HepG2 (cell line): ENCODE measurements around the gene HLA-DMB. TPM values are rescaled to one million over a fixed set of nuclear protein-coding genes. Genes with fewer than 3 reads are reported as not detected.
A peak's percentile ranks its signal among the peaks of the same experiment; 100 is the strongest.

Source experiments
- ATF2 ChIP-seq: sonication (generic); formaldehyde crosslinking; IDR thresholded peaks from 2 replicates; pipeline ENCODE4 v1.4.0; 2020; ENCODE audit warnings: missing genetic modification reagents
- BRD4 ChIP-seq: sonication (generic); formaldehyde crosslinking; IDR thresholded peaks from 2 replicates; pipeline ENCODE4 v1.4.0; 2020; ENCODE audit warnings: missing genetic modification reagents
- CREB1 ChIP-seq, 2 experiments: fragments of 450-650 bp in 1 of 2; IDR thresholded peaks; 2 replicates each; pipeline ENCODE4 v1.6.1; 2016 to 2017; ENCODE audit warnings: control low read depth in 1 of 2, mild to moderate bottlenecking in 1 of 2, missing compliant biosample characterization in 1 of 2, missing genetic modification characterization in 1 of 2
- FOXJ3 ChIP-seq: sonication (generic); formaldehyde crosslinking; IDR thresholded peaks from 2 replicates; pipeline ENCODE4 v1.4.0; 2020; ENCODE audit warnings: missing genetic modification reagents, mild to moderate bottlenecking, borderline replicate concordance
- HNF1A ChIP-seq, 2 experiments: sonication (generic) in 1 of 2; formaldehyde crosslinking in 1 of 2; IDR thresholded peaks; 2 replicates each; pipeline versions ENCODE4 v1.4.0 to v1.6.1; 2016 to 2020; ENCODE audit warnings: borderline replicate concordance in 1 of 2, low read depth in 1 of 2, mild to moderate bottlenecking in 1 of 2, missing genetic modification reagents in 1 of 2
- NFATC3 ChIP-seq: sonication (generic); formaldehyde crosslinking; IDR thresholded peaks from 2 replicates; pipeline ENCODE4 v1.5.1; 2020; ENCODE audit warnings: mild to moderate bottlenecking, missing genetic modification reagents
- PLSCR1 ChIP-seq: sonication (generic); formaldehyde crosslinking; IDR thresholded peaks from 2 replicates; pipeline ENCODE4 v1.5.0; 2020; ENCODE audit warnings: missing genetic modification reagents, mild to moderate bottlenecking, borderline replicate concordance
- PRMT3 ChIP-seq: sonication (generic); formaldehyde crosslinking; IDR thresholded peaks from 2 replicates; pipeline ENCODE4 v1.8.1; 2022; ENCODE audit warnings: low read depth, mild to moderate bottlenecking, moderate library complexity, missing genetic modification reagents, borderline replicate concordance
- STAG1 ChIP-seq: sonication (generic); formaldehyde crosslinking; IDR thresholded peaks from 2 replicates; pipeline ENCODE4 v1.4.0; 2020; ENCODE audit warnings: missing genetic modification reagents
- ZEB1 ChIP-seq: IDR thresholded peaks from 2 replicates; pipeline ENCODE4 v1.6.1; 2012; ENCODE audit warnings: mild to moderate bottlenecking, low read depth, inconsistent platforms; ENCODE audit not compliant: insufficient replicate concordance
- ZNF318 ChIP-seq: sonication (generic); formaldehyde crosslinking; IDR thresholded peaks from 2 replicates; pipeline ENCODE4 v1.4.0; 2020; ENCODE audit warnings: mild to moderate bottlenecking, missing genetic modification reagents
- ZNF816 ChIP-seq: sonication (generic); formaldehyde crosslinking; IDR thresholded peaks from 2 replicates; pipeline ENCODE4 v1.8.0; 2022; ENCODE audit warnings: missing genetic modification reagents, mild to moderate bottlenecking, borderline replicate concordance
- polyA plus RNA-seq, 8 experiments: library from polyadenylated mRNA; depleted of rRNA in 3 of 8; stranded (reverse) in 7 of 8; unstranded in 1 of 8; fragments of >200 nt; fragmentation: Illumina TruSeq in 4 of 8; extraction: Trizol in 4 of 8; gene quantifications; 2 replicates each; pipeline versions ENCODE4 v1.2.1 to v1.2.3, GENCODE V29; 2011 to 2016; ENCODE audit warnings: low read depth in 4 of 8, missing spikeins in 1 of 8, mixed read lengths in 1 of 8; ENCODE audit not compliant: insufficient read depth in 1 of 8
- total RNA-seq, 5 experiments: library from RNA; depleted of rRNA; stranded (reverse); fragments of >200 nt; fragmentation: Illumina TruSeq; extraction: Trizol; gene quantifications; 2 replicates each; pipeline ENCODE4 v1.2.3, GENCODE V29; 2016; ENCODE audit warnings: low read depth in 1 of 5

The HLA-DMB gene
- total and polyA plus RNA-seq, 2 of the 13 experiments (the other 11 are each of a cell fraction or from before 2014, with no cell fraction given) = not detected

- TF ChIP-seq FOXJ3 (CRISPR knock-in tag) (no peak), ATF2 (CRISPR knock-in tag) (peak; percentile 58; the same call in 1 of the 2 replicates), CREB1 (IDR thresholded peaks at IDR 0.05) (no peak), CREB1 (CRISPR knock-in tag; IDR thresholded peaks at IDR 0.05) (no peak), PRMT3 (CRISPR knock-in tag) (no peak), ZNF816 (CRISPR knock-in tag) (no peak), STAG1 (no peak), ZEB1 (no peak), ZNF318 (peak; percentile 80; the same call in 1 of the 2 replicates), PLSCR1 (CRISPR knock-in tag) (no peak), HNF1A (IDR thresholded peaks at IDR 0.05; ENCODE audit: low read depth) (no peak; the same call in 1 of the 2 replicates), HNF1A (CRISPR knock-in tag; IDR thresholded peaks at IDR 0.05; ENCODE audit: borderline replicate concordance) (peak; percentile 47; the same call in 1 of the 2 replicates), BRD4 (CRISPR knock-in tag) (peak; percentile 89; the same call in 1 of the 2 replicates), NFATC3 (CRISPR knock-in tag) (peak; percentile 17; the same call in 1 of the 2 replicates)
Measured at GRCh38 chr6:32968867-32969684, 28.2 kb upstream of the HLA-DMB start (continued).
